Natural killer cell treated with Interleukin-12 subunit alpha and Interleukin-12 subunit beta and Interleukin-15 and Interleukin-18, amount 100 ng/mL, for 72 hours (primary cell): Measurements from ENCODE around the gene TACC2. TPM values are rescaled to one million over a fixed set of nuclear protein-coding genes. Genes with fewer than 3 reads are reported as not detected.
"Not testable (repeated sequence)": the region's sequence is repeated elsewhere in the genome, so short reads cannot be mapped to it uniquely, and the experiment has no call there.

ENCODE experiments used
- ATAC-seq, 2 donors: fragments of 150-1000 bp; cut with Tn5 transposase in 1 of 2; sonication (Bioruptor Pico), chemical (Tn5 transposase) in 1 of 2; 2 replicates each; pipeline ENCODE4 v1.10.0; 2021
- DNase-seq: peaks from one replicate; pipeline ENCODE4 v3.0.0; 2022; ENCODE audit warnings: low spot score
- H3K27ac Mint-ChIP-seq, 2 donors: 1 replicate in 1 of 2; 2 replicates in 1 of 2; pipeline ENCODE4 v1.8.0; 2022; ENCODE audit warnings: mixed read lengths in 2 of 2, mild to moderate bottlenecking in 1 of 2, moderate library complexity in 1 of 2
- H3K27me3 Mint-ChIP-seq, 2 donors: 1 replicate in 1 of 2; 2 replicates in 1 of 2; pipeline ENCODE4 v1.8.0; 2022; ENCODE audit warnings: mixed read lengths in 2 of 2
- H3K36me3 Mint-ChIP-seq: one replicate; pipeline ENCODE4 v1.8.0; 2022; ENCODE audit warnings: mixed read lengths
- H3K4me1 Mint-ChIP-seq, 2 donors: 1 replicate in 1 of 2; 2 replicates in 1 of 2; pipeline ENCODE4 v1.8.0; 2022; ENCODE audit warnings: low read depth in 2 of 2, mixed read lengths in 2 of 2, mild to moderate bottlenecking in 1 of 2
- H3K4me3 Mint-ChIP-seq: one replicate; pipeline ENCODE4 v1.8.0; 2022; ENCODE audit warnings: mixed read lengths
- H3K9me3 Mint-ChIP-seq: 2 replicates; pipeline ENCODE4 v1.8.0; 2022; ENCODE audit warnings: mixed read lengths
- total RNA-seq, 2 donors: library from RNA; stranded (reverse); gene quantifications; one replicate each; pipeline ENCODE4 v1.2.3, GENCODE V29; 2022

Gene TACC2
- total RNA-seq, 2 donors from 2014 or later = not detected

DNA sequence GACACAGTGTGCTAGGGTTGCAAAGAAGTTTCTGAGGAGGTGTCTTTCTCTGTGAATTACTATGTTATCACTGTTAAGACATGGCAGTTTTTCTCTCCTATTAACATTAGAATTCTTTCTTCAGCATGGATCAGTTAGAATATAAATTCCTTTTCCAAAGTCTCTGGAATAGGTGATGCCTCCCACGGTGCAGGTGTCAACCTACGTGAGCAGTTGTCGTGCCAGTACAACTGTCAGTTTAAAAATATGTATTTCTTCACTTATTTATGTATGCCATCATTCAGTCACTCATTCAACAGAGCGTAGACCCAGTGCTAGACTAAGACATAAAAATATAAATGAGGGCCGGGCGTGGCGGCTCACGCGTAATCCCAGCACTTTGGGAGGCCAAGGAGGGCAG, 83.5 kb downstream of the TACC2 start:
- Mint-ChIP-seq H3K4me3 (no peak overlapping the region), H3K9me3 (no peaks in the 10 kb centered on the region), H3K27me3 (peaks cover 4 to 7% of the 10 kb centered on the region in 2 donors), H3K36me3 (no peaks in the 10 kb centered on the region), H3K27ac (no peak overlapping the region), H3K4me1 (no peaks in the 10 kb centered on the region)
- ATAC-seq (no peak), DNase-seq (no peak)

DNA sequence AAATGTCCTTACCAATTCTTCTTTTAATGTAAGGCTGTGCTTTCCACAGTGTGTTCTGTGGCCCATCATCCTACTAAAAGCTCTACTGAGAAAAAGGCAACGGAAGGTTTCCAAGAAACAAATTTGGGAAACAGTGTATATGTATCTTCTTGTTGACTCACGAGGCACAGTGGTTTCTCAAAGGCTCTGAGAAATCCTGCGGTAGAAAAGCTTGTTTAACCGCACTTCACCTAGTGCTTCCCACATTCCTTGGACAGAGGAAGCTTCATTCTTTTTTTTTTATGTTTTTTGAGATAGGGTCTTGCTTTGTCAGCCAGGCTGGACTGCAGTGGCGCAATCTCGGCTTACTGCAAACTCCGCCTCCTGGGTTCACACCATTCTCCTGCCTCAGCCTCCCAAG, 84.5 kb downstream of the TACC2 start:
- H3K4me3 Mint-ChIP-seq = no peak overlapping the region
- H3K36me3 Mint-ChIP-seq = no peaks in the 10 kb centered on the region
- peaks cover 2 to 7% of the 10 kb centered on the region in 2 donors for H3K27me3 Mint-ChIP-seq
- H3K4me1 Mint-ChIP-seq = no peaks in the 10 kb centered on the region
- no peak for ATAC-seq
- no peak for DNase-seq
- H3K9me3 Mint-ChIP-seq = no peaks in the 10 kb centered on the region
- H3K27ac Mint-ChIP-seq = no peak overlapping the region

DNA sequence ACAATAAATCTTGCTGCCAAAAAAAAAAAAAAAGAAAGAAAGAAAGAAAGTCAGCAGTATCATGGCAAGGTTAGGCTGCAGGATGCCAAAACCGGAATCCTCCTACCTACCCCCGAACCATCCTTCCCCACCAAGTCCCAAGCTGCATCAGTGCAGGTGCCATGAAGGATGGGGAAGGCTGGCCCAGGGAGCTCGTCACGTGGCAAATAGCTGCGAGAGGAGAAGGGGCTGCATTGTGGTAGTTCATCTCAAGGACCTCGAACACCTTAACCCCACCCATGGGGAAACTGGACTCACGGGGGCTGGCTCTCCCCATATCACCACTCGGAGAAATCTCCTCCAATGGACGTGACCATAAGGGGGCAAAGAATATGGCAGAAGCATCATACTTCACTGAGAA, 86.2 kb downstream of the TACC2 start:
- peaks cover 0 to 2% of the 10 kb centered on the region in 2 donors for H3K27me3 Mint-ChIP-seq
- no peaks in the 10 kb centered on the region for H3K4me1 Mint-ChIP-seq
- H3K36me3 Mint-ChIP-seq = no peaks in the 10 kb centered on the region
- H3K9me3 Mint-ChIP-seq = no peaks in the 10 kb centered on the region
- DNase-seq (no peak), ATAC-seq (no peak)
- H3K27ac Mint-ChIP-seq = no peak overlapping the region
- H3K4me3 Mint-ChIP-seq = no peak overlapping the region

DNA sequence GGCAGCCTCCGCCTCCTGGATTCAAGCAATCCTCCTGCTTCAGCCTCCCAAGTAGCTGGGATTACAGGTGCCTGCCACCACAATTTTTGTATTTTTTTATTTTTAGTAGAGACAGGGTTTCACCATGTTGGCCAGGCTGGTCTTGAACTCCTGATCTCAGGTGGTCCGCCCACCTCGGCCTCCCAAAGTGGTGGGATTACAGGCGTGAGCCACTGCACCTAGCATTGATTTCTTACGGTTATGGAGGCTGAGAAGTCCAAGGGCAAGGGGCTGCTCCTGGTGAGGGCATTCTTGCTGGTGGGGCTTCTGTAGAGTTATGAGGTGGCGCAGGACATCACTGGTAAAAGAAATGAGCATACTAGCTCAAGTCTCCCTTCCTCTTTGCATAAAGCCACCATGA, 86.9 kb downstream of the TACC2 start:
- H3K4me1 Mint-ChIP-seq, H3K27me3 Mint-ChIP-seq, ATAC-seq, DNase-seq, H3K9me3 Mint-ChIP-seq, H3K36me3 Mint-ChIP-seq, H3K27ac Mint-ChIP-seq, H3K4me3 Mint-ChIP-seq: not testable (repeated sequence)

DNA sequence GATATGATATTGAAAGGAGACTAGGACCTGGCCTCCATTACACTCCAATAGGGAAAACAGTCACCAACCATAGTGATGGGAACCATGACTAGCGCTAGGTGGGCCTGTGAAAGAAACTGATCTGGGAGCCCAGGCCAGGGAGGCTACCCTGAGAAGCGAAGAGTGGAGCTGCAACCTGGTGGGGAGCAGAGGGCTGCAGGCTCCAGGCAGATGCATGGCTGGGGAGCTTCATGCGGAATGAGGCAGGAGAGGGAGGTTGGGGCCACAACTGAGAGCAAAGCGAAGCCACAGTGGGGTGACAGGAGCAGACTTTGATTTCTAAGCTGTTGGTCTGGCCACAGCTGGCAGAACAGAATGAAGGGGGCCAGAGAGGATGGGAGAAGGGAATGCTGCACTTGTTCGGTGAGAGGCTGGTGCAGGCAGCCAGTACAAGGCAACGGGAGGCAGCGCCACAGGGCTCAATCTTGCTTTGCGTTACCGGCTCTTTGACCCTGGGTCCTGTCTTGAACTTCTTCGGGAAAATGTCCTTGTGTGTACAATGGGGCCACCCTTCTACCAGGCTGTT, 88.4 kb downstream of the TACC2 start:
- Mint-ChIP-seq H3K27me3 (peaks cover 0 to 2% of the 10 kb centered on the region in 2 donors), H3K36me3 (no peaks in the 10 kb centered on the region), H3K27ac (no peak overlapping the region)

DNA sequence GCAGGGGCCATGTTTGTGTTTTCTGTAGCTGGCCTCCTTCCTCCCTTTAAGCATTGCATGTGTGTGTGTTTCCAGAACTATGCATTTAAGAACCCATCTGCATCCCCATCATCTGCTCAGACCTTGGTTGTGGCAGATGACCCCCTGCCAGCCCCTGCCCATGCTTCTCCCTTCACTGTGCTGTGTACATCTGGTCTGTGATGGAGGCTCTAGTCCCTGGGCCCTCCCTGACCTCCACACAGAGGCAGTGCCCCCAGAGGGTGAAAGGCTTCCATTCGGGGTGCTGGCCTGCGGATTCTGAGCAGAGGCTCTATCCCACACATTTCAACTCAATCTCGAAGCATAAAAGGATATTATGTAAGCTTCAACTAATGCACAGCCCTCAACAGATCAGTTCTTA, 89.4 kb downstream of the TACC2 start:
- ATAC-seq = peak in 1 of 2 donors; percentile 44
- Mint-ChIP-seq H3K36me3 (no peaks in the 10 kb centered on the region), H3K4me3 (no peak overlapping the region), H3K4me1 (no peaks in the 10 kb centered on the region), H3K9me3 (no peaks in the 10 kb centered on the region), H3K27ac (no peak overlapping the region), H3K27me3 (peaks cover 0 to 2% of the 10 kb centered on the region in 2 donors)
- DNase-seq = no peak

More for the DNA sequence above, 88.4 kb downstream of the TACC2 start:
- ATAC-seq = no peak
- Mint-ChIP-seq H3K9me3 (no peaks in the 10 kb centered on the region), H3K4me3 (no peak overlapping the region), H3K4me1 (no peaks in the 10 kb centered on the region)
- DNase-seq = no peak

DNA sequence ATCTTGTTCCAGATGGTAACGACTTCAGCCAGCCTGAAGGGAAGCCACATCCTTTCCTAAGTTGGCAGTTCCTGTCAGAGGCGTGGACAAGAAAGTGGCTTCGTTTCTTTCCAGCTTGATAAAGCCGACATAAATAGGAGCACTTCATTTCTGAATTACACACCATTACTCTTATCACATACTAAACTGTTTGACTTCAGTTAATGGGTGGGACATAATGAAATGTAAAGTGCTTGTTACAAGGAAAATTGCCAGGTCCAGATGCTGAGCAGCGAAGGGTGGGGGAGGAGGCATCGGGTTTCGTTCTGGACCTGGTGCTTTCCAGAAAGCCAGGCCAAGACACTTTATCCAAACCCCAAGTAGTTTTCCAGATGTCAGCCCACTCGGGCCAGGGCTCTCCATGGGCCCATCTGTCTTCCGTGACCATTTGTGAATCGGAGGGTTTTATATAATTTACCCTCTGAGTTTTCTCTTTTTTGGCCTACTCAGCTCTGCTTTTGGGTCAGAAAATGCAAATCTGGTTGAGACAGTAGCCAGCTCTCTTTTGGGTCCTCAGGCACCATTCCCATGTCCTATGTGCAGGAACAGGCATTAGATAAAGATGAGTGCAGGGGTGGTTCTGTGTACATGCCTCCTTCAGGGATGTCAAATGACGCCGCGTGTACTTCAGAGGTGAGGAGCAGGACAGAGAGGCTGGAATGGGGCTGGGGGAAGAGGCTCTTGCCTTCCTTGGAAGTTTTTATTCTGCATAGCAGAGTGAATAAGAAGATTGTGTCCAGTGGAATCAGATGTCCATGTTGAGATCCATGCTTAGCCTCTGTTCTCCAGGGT, 90.2 kb downstream of the TACC2 start:
- Mint-ChIP-seq H3K36me3 (no peaks in the 10 kb centered on the region), H3K27ac (no peak overlapping the region), H3K4me1 (no peaks in the 10 kb centered on the region), H3K4me3 (no peak overlapping the region), H3K27me3 (peaks cover 0 to 2% of the 10 kb centered on the region in 2 donors), H3K9me3 (no peaks in the 10 kb centered on the region)
- ATAC-seq (no peak), DNase-seq (no peak)

DNA sequence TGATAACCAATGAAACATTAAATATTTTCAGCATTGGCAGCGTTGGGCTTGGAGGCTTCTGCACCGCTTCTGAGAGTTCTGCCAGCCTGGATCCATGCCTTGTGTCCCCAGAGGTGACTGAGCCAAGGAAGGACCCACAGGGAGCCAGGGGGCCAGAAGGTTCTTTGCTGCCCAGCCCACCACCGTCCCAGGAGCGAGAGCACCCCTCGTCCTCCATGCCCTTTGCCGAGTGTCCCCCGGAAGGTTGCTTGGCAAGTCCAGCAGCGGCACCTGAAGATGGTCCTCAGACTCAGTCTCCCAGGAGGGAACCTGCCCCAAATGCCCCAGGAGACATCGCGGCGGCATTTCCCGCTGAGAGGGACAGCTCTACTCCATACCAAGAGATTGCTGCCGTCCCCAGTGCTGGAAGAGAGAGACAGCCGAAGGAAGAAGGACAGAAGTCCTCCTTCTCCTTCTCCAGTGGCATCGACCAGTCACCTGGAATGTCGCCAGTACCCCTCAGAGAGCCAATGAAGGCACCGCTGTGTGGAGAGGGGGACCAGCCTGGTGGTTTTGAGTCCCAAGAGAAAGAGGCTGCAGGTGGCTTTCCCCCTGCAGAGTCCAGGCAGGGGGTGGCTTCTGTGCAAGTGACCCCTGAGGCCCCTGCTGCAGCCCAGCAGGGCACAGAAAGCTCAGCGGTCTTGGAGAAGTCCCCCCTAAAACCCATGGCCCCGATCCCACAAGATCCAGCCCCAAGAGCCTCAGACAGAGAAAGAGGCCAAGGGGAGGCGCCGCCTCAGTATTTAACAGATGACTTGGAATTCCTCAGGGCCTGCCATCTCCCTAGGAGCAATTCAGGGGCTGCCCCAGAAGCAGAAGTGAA, 93.9 kb downstream of the TACC2 start:
- ATAC-seq = no peak
- no peaks in the 10 kb centered on the region for H3K4me1 Mint-ChIP-seq
- no peaks in the 10 kb centered on the region for H3K9me3 Mint-ChIP-seq
- no peaks in the 10 kb centered on the region for H3K27me3 Mint-ChIP-seq
- DNase-seq = no peak
- H3K36me3 Mint-ChIP-seq = no peaks in the 10 kb centered on the region
- H3K4me3 Mint-ChIP-seq = no peak overlapping the region
- H3K27ac Mint-ChIP-seq = no peak overlapping the region

DNA sequence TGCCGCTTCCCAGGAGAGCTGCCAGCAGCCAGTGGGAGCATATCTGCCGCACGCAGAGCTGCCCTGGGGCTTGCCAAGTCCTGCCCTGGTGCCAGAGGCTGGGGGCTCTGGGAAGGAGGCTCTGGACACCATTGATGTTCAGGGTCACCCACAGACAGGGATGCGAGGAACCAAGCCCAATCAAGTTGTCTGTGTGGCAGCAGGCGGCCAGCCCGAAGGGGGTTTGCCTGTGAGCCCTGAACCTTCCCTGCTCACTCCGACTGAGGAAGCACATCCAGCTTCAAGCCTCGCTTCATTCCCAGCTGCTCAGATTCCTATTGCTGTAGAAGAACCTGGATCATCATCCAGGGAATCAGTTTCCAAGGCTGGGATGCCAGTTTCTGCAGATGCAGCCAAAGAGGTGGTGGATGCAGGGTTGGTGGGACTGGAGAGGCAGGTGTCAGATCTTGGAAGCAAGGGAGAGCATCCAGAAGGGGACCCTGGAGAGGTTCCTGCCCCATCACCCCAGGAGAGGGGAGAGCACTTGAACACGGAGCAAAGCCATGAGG, 94.6 kb downstream of the TACC2 start:
- ATAC-seq = no peak
- DNase-seq = no peak
- Mint-ChIP-seq H3K27ac (no peak overlapping the region), H3K4me3 (no peak overlapping the region), H3K27me3 (no peaks in the 10 kb centered on the region), H3K36me3 (no peaks in the 10 kb centered on the region), H3K9me3 (no peaks in the 10 kb centered on the region), H3K4me1 (no peaks in the 10 kb centered on the region)

DNA sequence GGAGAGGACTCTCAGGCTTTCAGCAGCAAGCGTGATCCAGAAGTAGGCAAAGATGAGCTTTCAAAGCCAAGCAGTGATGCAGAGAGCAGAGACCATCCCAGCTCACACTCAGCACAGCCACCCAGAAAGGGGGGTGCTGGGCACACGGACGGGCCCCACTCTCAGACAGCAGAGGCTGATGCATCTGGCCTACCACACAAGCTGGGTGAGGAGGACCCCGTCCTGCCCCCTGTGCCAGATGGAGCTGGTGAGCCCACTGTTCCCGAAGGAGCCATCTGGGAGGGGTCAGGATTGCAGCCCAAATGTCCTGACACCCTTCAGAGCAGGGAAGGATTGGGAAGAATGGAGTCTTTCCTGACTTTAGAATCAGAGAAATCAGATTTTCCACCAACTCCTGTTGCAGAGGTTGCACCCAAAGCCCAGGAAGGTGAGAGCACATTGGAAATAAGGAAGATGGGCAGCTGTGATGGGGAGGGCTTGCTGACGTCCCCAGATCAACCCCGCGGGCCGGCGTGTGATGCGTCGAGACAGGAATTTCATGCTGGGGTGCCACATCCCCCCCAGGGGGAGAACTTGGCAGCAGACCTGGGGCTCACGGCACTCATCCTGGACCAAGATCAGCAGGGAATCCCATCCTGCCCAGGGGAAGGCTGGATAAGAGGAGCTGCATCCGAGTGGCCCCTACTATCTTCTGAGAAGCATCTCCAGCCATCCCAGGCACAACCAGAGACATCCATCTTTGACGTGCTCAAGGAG, 95.5 kb downstream of the TACC2 start:
- Mint-ChIP-seq H3K4me1 (no peaks in the 10 kb centered on the region), H3K4me3 (no peak overlapping the region), H3K36me3 (no peaks in the 10 kb centered on the region), H3K9me3 (no peaks in the 10 kb centered on the region), H3K27ac (no peak overlapping the region), H3K27me3 (no peaks in the 10 kb centered on the region)
- ATAC-seq = no peak
- no peak for DNase-seq

DNA sequence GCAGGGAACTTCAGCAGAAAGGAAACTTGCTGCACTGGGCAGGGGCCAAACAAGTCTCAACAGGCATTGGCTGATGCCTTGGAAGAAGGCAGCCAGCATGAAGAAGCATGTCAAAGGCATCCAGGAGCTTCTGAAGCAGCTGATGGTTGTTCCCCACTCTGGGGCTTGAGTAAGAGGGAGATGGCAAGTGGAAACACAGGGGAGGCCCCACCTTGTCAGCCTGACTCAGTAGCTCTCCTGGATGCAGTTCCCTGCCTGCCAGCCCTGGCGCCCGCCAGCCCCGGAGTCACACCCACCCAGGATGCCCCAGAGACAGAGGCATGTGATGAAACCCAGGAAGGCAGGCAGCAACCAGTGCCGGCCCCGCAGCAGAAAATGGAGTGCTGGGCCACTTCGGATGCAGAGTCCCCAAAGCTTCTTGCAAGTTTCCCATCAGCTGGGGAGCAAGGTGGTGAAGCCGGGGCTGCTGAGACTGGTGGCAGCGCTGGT, 96.5 kb downstream of the TACC2 start:
- H3K4me1 Mint-ChIP-seq = no peaks in the 10 kb centered on the region
- H3K36me3 Mint-ChIP-seq = no peaks in the 10 kb centered on the region
- no peak overlapping the region for H3K4me3 Mint-ChIP-seq
- no peaks in the 10 kb centered on the region for H3K9me3 Mint-ChIP-seq
- no peaks in the 10 kb centered on the region for H3K27me3 Mint-ChIP-seq
- ATAC-seq = no peak
- no peak overlapping the region for H3K27ac Mint-ChIP-seq
- DNase-seq = no peak

DNA sequence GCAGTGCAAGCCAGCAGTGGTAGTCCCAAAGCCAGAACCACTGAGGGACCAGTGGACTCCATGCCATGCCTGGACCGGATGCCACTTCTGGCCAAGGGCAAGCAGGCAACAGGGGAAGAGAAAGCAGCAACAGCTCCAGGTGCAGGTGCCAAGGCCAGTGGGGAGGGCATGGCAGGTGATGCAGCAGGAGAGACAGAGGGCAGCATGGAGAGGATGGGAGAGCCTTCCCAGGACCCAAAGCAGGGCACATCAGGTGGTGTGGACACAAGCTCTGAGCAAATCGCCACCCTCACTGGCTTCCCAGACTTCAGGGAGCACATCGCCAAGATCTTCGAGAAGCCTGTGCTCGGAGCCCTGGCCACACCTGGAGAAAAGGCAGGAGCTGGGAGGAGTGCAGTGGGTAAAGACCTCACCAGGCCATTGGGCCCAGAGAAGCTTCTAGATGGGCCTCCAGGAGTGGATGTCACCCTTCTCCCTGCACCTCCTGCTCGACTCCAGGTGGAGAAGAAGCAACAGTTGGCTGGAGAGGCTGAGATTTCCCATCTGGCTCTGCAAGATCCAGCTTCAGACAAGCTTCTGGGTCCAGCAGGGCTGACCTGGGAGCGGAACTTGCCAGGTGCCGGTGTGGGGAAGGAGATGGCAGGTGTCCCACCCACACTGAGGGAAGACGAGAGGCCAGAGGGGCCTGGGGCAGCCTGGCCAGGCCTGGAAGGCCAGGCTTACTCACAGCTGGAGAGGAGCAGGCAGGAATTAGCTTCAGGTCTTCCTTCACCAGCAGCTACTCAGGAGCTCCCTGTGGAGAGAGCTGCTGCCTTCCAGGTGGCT, 97.7 kb downstream of the TACC2 start:
- no peaks in the 10 kb centered on the region for H3K36me3 Mint-ChIP-seq
- peaks cover 0 to 2% of the 10 kb centered on the region in 2 donors for H3K27me3 Mint-ChIP-seq
- DNase-seq (no peak), ATAC-seq (no peak)
- H3K27ac Mint-ChIP-seq = no peak overlapping the region
- no peaks in the 10 kb centered on the region for H3K4me1 Mint-ChIP-seq
- no peaks in the 10 kb centered on the region for H3K9me3 Mint-ChIP-seq
- H3K4me3 Mint-ChIP-seq = no peak overlapping the region
